Keratinocyte (primary cell): ENCODE results near the gene KLK3. TPM values are rescaled to one million over a fixed set of nuclear protein-coding genes. Genes with fewer than 3 reads are reported as not detected.

ENCODE experiments used
- DNase-seq: peaks from one replicate; pipeline ENCODE4 v3.0.0-alpha.2; 2011; ENCODE audit warnings: low read depth, missing footprints, low spot score
- FAIRE-seq: peaks from 2 replicates; lab custom pipeline; 2011; peaks lifted over from hg19 to GRCh38; lab: Jason Lieb, UNC
- H2AFZ ChIP-seq: 2 replicates; pipeline ENCODE4 v1.6.0; 2012; ENCODE audit warnings: low read length, control low read depth, inconsistent platforms; ENCODE audit not compliant: control insufficient read depth
- H3K27ac ChIP-seq: 2 replicates; pipeline ENCODE4 v1.5.1; 2011; ENCODE audit warnings: low read length; ENCODE audit not compliant: control insufficient read depth, insufficient read depth
- H3K27me3 ChIP-seq: 3 replicates; pipeline ENCODE4 v1.6.0; 2011; ENCODE audit warnings: low read length; ENCODE audit not compliant: control insufficient read depth, insufficient read depth; ENCODE audit errors: extremely low read depth
- H3K36me3 ChIP-seq, 2 experiments: 2 replicates in 1 of 2; 3 replicates in 1 of 2; pipeline ENCODE4 v1.5.1; 2011; ENCODE audit warnings: low read length in 2 of 2, mild to moderate bottlenecking in 1 of 2; ENCODE audit not compliant: control insufficient read depth in 2 of 2, insufficient read depth in 2 of 2; ENCODE audit errors: extremely low read depth in 1 of 2
- H3K4me1 ChIP-seq: 3 replicates; pipeline ENCODE4 v1.5.1; 2011; ENCODE audit warnings: low read length; ENCODE audit not compliant: control insufficient read depth, insufficient read depth; ENCODE audit errors: extremely low read depth
- H3K4me2 ChIP-seq: 3 replicates; pipeline ENCODE4 v1.6.0; 2011; ENCODE audit warnings: low read depth, low read length; ENCODE audit not compliant: control insufficient read depth, insufficient read depth; ENCODE audit errors: extremely low read depth
- H3K4me3 ChIP-seq, 3 experiments: fragments of 200-600 bp in 1 of 3; sonication (generic) in 1 of 3; 2 replicates in 2 of 3; 3 replicates in 1 of 3; pipeline ENCODE4 v1.5.1; 2011 to 2016; ENCODE audit warnings: low read length in 3 of 3, mild to moderate bottlenecking in 3 of 3, control low read depth in 2 of 3, inconsistent platforms in 1 of 3, low read depth in 1 of 3, mixed read lengths in 1 of 3, mixed run types in 1 of 3, moderate library complexity in 1 of 3; ENCODE audit not compliant: control insufficient read depth in 2 of 3, insufficient read depth in 2 of 3; ENCODE audit errors: extremely low read depth in 1 of 3
- H3K79me2 ChIP-seq: 2 replicates; pipeline ENCODE4 v1.6.0; 2012; ENCODE audit warnings: low read length; ENCODE audit not compliant: control insufficient read depth, insufficient read depth
- H3K9ac ChIP-seq: 3 replicates; pipeline ENCODE4 v1.6.0; 2011; ENCODE audit warnings: low read length; ENCODE audit not compliant: control insufficient read depth, insufficient read depth; ENCODE audit errors: extremely low read depth
- H3K9me1 ChIP-seq: 3 replicates; pipeline ENCODE4 v1.6.0; 2011; ENCODE audit warnings: low read length; ENCODE audit not compliant: control insufficient read depth, insufficient read depth; ENCODE audit errors: extremely low read depth
- H3K9me3 ChIP-seq: 2 replicates; pipeline ENCODE4 v1.5.1; 2012; ENCODE audit warnings: low read depth, low read length; ENCODE audit not compliant: control insufficient read depth
- H4K20me1 ChIP-seq: 3 replicates; pipeline ENCODE4 v1.6.0; 2011; ENCODE audit warnings: low read length; ENCODE audit not compliant: control insufficient read depth, insufficient read depth; ENCODE audit errors: extremely low read depth
- EZH2 ChIP-seq: IDR thresholded peaks from one replicate; pipeline ENCODE4 v1.6.1; 2012; ENCODE audit warnings: inconsistent platforms, mild to moderate bottlenecking, low read length, moderate library complexity
- dilution Hi-C: fragments of 300-500 bp; cut with MboI; formaldehyde crosslinking; loops from one replicate; pipeline ENCODE4 v1.7.0; 2020; ENCODE audit warnings: low sequenced_read_pairs; ENCODE audit not compliant: extremely low pct_ligation_motif_present
- polyA plus RNA-seq, 5 experiments: library from polyadenylated mRNA; depleted of rRNA in 3 of 5; stranded (reverse) in 3 of 5; stranded (forward) in 1 of 5; unstranded in 1 of 5; fragments of >200 nt; gene quantifications; 1 replicate in 1 of 5; 2 replicates in 3 of 5; 3 replicates in 1 of 5; pipeline versions ENCODE4 v1.2.1 to v1.2.3, GENCODE V29; 2011 to 2012; ENCODE audit warnings: missing spikeins in 2 of 5, low read depth in 1 of 5, low replicate concordance in 1 of 5
- TF ChIP-seq, protein P1 (sequence below), 3 experiments: IDR thresholded peaks in 1 of 3; conservative IDR thresholded peaks in 1 of 3; optimal IDR thresholded peaks in 1 of 3; 2 replicates in 2 of 3; 3 replicates in 1 of 3; pipeline versions ENCODE3 to v1.5.1; 2011; ENCODE audit warnings: low read length in 3 of 3, mild to moderate bottlenecking in 3 of 3, moderate library complexity in 2 of 3, control low read depth in 1 of 3, inconsistent platforms in 1 of 3; ENCODE audit not compliant: insufficient read depth in 2 of 3; ENCODE audit errors: extremely low read depth in 1 of 3

Gene KLK3
- polyA plus RNA-seq, 1 donor (not counting 4 experiments of a cell fraction or from before 2014, with no cell fraction given): not detected

- H4K20me1 ChIP-seq: no peaks in the 10 kb centered on the region
- H3K9me3 ChIP-seq: no peaks in the 10 kb centered on the region
- FAIRE-seq (no peak), DNase-seq (no peak)
- H2AFZ ChIP-seq: peak overlapping the region; percentile 10
- H3K4me1 ChIP-seq: peaks cover 6% of the 10 kb centered on the region
- dilution Hi-C loops: no loop called here
- no peak overlapping the region for H3K4me2 ChIP-seq
- no peak overlapping the region for H3K27ac ChIP-seq
- H3K36me3 ChIP-seq: no peaks in the 10 kb centered on the region
- H3K27me3 ChIP-seq: peaks cover 33% of the 10 kb centered on the region
- TF ChIP-seq EZH2: no peak
- TF ChIP-seq, protein P1, sequence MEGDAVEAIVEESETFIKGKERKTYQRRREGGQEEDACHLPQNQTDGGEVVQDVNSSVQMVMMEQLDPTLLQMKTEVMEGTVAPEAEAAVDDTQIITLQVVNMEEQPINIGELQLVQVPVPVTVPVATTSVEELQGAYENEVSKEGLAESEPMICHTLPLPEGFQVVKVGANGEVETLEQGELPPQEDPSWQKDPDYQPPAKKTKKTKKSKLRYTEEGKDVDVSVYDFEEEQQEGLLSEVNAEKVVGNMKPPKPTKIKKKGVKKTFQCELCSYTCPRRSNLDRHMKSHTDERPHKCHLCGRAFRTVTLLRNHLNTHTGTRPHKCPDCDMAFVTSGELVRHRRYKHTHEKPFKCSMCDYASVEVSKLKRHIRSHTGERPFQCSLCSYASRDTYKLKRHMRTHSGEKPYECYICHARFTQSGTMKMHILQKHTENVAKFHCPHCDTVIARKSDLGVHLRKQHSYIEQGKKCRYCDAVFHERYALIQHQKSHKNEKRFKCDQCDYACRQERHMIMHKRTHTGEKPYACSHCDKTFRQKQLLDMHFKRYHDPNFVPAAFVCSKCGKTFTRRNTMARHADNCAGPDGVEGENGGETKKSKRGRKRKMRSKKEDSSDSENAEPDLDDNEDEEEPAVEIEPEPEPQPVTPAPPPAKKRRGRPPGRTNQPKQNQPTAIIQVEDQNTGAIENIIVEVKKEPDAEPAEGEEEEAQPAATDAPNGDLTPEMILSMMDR (optimal IDR thresholded peaks at IDR 0.05 in 1 of 3, IDR thresholded peaks at IDR 0.05 in 1 of 3, conservative IDR thresholded peaks at IDR 0.05 in 1 of 3; ENCODE audit: extremely low read depth in 1 of 3, insufficient read depth in 2 of 3, low read length in 3 of 3): no peak
- H3K79me2 ChIP-seq: no peaks in the 10 kb centered on the region
- H3K4me3 ChIP-seq: no peak overlapping the region
- no peak overlapping the region for H3K9ac ChIP-seq
- H3K9me1 ChIP-seq: no peaks in the 10 kb centered on the region
Measured at GRCh38 chr19:50821248-50821612, 33.5 kb upstream of the KLK3 start.

- dilution Hi-C loops: no loop called here
- H3K27me3 ChIP-seq: peaks cover 33% of the 10 kb centered on the region
- FAIRE-seq: no peak
Measured at GRCh38 chr19:50821622-50822021, 33.1 kb upstream of the KLK3 start.

More at GRCh38 chr19:50821622-50822021, 33.1 kb upstream of the KLK3 start:
- DNase-seq: no peak
- Histone ChIP-seq H2AFZ (no peak overlapping the region), H3K79me2 (no peaks in the 10 kb centered on the region), H3K4me1 (peaks cover 6% of the 10 kb centered on the region), H3K4me2 (no peak overlapping the region), H3K9ac (no peak overlapping the region), H3K9me3 (no peaks in the 10 kb centered on the region), H3K27ac (no peak overlapping the region), H3K4me3 (no peak overlapping the region), H3K36me3 (no peaks in the 10 kb centered on the region), H4K20me1 (no peaks in the 10 kb centered on the region), H3K9me1 (no peaks in the 10 kb centered on the region)
- no peak for TF ChIP-seq EZH2
- TF ChIP-seq, protein P1 (optimal IDR thresholded peaks at IDR 0.05 in 1 of 3, IDR thresholded peaks at IDR 0.05 in 1 of 3, conservative IDR thresholded peaks at IDR 0.05 in 1 of 3; ENCODE audit: extremely low read depth in 1 of 3, insufficient read depth in 2 of 3, low read length in 3 of 3): no peak
